ENCODE results near the gene ZNF318. TPM values are rescaled to one million over a fixed set of nuclear protein-coding genes. Genes with fewer than 3 reads are reported as not detected.
"Not testable (repeated sequence)": the region's sequence is repeated elsewhere in the genome, so short reads cannot be mapped to it uniquely, and the experiment has no call there.

Gene ZNF318
- total RNA-seq, 2 experiments from 2014 or later, result 16.2 to 16.9 TPM

DNA sequence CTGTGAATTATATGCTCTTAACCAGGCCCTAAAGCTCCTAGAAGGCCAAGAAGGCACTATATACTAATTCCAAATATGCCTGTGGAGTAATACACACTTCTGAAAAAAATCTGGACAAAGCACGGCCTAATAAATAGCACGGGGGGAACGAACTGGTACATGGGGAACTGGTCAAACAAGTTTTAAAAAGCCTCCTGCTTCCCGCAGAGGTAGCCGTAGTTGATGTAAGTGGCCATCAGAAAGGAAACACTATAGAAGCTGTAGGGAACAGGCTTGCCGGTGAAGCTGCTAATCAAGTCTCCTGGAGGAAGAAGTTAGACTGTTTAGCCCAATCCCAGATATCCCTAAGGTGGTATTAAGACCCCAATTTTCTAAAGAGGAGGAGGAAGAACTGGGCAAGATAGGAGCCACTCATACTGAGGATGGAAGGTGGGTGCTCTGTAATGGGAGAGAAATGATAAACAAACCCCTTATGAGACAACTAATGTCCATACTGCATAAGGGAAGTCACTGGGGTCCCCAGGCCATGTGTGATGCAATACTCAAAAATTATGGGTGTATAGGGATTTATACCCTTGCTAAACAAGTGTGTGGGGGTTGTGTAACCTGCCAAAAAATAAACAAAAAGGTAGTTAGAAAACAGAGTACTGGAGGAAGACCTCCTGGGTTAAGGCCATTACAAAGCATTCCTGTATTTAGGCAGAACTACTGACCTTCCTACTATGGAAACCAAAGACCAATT, 27.1 kb upstream of the ZNF318 start:
- Mint-ChIP-seq H3K27me3 (peaks cover 40% of the 10 kb centered on the region), H3K27ac (no peak overlapping the region), H3K9me3 (no peaks in the 10 kb centered on the region), H3K4me3 (no peak overlapping the region), H3K4me1 (peaks cover 7% of the 10 kb centered on the region), H3K36me3 (ENCODE audit: low read depth) (no peaks in the 10 kb centered on the region)
- ChIA-PET POLR2A (interaction anchor here (0.9 to 1.5 kb wide), 3 partner anchors 13 to 28 kb away, joined by 3 to 6 read pairs (median 5); partner anchors contain the start of gene ZNF318), CTCF (interaction anchor here (0.7 to 6.1 kb wide), 5 partner anchors 12 to 133 kb away, joined by 3 to 56 read pairs (median 20); partner anchors contain the start of genes CRIP3 and ZNF318)
- no peak for DNase-seq

DNA sequence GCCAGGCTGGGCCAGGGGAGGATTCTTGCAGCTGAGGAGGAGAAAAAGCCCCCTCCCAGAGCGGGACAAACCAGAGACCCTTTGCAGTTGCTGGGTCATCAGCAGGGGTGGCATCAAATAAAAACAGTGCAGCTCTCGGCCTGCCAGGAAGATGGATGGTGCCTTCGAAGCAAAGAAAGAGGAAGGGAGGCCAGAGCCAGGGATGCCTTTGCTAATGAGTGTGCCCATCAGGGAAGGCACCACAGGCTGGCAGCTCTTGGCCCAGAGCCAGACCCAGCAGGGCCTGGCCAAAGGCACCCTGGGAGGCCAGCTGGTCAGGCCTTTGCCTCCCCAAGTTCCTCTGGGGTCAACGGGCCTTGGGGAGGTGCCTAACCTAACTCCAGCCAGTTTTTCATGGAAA, 26.3 kb upstream of the ZNF318 start:
- peaks cover 15% of the 10 kb centered on the region for H3K4me1 Mint-ChIP-seq
- H3K27ac Mint-ChIP-seq, result no peak overlapping the region
- CTCF ChIA-PET, result interaction anchor here (6.1 kb wide), 1 partner anchor 88 kb away, joined by 56 read pairs; the partner anchor contains the start of gene CRIP3
- POLR2A ChIA-PET, result interaction anchor here (0.9 to 1.1 kb wide), 2 partner anchors 13 to 27 kb away, joined by 3 to 6 read pairs; partner anchors contain the start of gene ZNF318
- DNase-seq, result no peak
- H3K36me3 Mint-ChIP-seq (ENCODE audit: low read depth), result no peaks in the 10 kb centered on the region
- no peaks in the 10 kb centered on the region for H3K9me3 Mint-ChIP-seq
- H3K27me3 Mint-ChIP-seq, result peaks cover 48% of the 10 kb centered on the region
- no peak overlapping the region for H3K4me3 Mint-ChIP-seq

DNA sequence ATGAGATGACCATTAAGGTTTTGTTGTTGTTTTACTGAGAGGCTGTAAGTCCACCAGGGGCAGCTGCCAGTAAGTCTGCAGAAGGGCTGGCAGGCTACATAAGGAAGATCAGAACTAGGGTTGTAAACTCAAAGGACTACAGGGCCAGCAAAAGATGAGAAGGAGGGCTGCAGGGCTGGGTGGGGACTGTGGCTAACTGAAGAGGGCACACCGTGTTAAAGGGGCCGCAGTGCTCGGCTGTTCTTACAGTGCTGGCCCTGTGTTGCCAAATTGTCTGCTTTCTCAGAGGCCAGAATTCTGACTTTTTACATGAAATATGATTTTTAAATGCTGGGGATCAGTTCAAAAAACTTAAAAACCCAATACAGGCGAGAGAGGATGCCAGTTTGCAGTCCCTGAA, 25.5 kb upstream of the ZNF318 start:
- H3K27me3 Mint-ChIP-seq, result peaks cover 51% of the 10 kb centered on the region
- H3K9me3 Mint-ChIP-seq, result no peaks in the 10 kb centered on the region
- CTCF ChIA-PET, result interaction anchor here (1.7 to 6.1 kb wide), 2 partner anchors 87 to 98 kb away, joined by 4 to 56 read pairs; partner anchors contain the start of gene CRIP3
- no peak overlapping the region for H3K27ac Mint-ChIP-seq
- no peaks in the 10 kb centered on the region for H3K36me3 Mint-ChIP-seq (ENCODE audit: low read depth)
- no peak for DNase-seq
- POLR2A ChIA-PET, result interaction anchor here (2.0 kb wide), 1 partner anchor 12 kb away, joined by 7 read pairs; no protein-coding TSS in a partner anchor
- no peak overlapping the region for H3K4me3 Mint-ChIP-seq
- peaks cover 21% of the 10 kb centered on the region for H3K4me1 Mint-ChIP-seq

DNA sequence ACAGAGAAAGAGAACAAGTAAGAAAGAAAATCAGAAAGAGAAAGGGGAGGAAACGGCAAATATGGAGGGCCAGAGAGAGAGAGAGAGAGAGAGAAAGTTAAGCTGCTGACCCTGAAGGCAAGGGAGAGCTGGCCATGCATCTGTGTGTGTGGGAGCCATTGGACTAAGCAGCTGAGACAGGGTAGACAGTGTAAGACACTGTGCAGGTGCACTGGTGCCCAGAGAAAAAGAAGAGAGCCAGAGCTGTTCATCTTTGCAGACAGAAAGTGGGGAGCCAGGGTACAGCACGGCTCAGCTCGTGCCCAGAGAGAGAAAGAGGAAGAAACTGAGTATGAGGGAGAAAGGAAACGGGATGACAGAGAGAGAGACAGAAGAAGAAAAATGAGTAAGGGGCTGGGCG, 24.2 kb upstream of the ZNF318 start:
- ChIA-PET POLR2A (interaction anchor here (1.3 to 2.0 kb wide), 2 partner anchors 10 to 24 kb away, joined by 3 to 7 read pairs; partner anchors contain the start of gene ZNF318), CTCF (interaction anchor here (1.7 kb wide), 1 partner anchor 97 kb away, joined by 4 read pairs; no protein-coding TSS in a partner anchor)
- Mint-ChIP-seq H3K36me3 (ENCODE audit: low read depth) (no peaks in the 10 kb centered on the region), H3K27ac (no peak overlapping the region), H3K27me3 (peaks cover 64% of the 10 kb centered on the region), H3K4me3 (no peak overlapping the region), H3K4me1 (peaks cover 25% of the 10 kb centered on the region), H3K9me3 (no peaks in the 10 kb centered on the region)
- no peak for DNase-seq

DNA sequence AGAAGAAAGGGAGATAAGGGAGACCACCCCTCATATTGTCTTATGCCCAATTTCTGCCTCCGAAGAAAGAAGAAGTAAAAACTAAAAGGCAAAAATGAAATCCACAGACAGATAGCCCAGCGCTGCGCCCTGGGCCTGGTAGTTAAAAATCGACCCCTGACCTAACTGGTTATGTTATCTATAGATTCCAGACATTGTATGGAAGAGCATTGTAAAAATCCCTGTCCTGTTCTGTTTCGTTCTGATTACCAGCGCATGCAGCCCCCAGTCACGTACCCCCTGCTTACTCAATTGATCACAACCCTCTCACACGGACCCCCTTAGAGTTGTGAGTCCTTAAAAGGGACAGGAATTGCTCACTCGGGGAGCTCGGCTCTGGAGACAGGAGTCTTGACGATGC, 23.7 kb upstream of the ZNF318 start:
- H3K4me1 Mint-ChIP-seq, result peaks cover 25% of the 10 kb centered on the region
- POLR2A ChIA-PET, result interaction anchor here (1.3 to 2.0 kb wide), 2 partner anchors 10 to 24 kb away, joined by 3 to 7 read pairs; partner anchors contain the start of gene ZNF318
- H3K36me3 Mint-ChIP-seq (ENCODE audit: low read depth); CTCF ChIA-PET; DNase-seq; H3K4me3 Mint-ChIP-seq; H3K27ac Mint-ChIP-seq; H3K9me3 Mint-ChIP-seq: not testable (repeated sequence)
- peaks cover 65% of the 10 kb centered on the region for H3K27me3 Mint-ChIP-seq

DNA sequence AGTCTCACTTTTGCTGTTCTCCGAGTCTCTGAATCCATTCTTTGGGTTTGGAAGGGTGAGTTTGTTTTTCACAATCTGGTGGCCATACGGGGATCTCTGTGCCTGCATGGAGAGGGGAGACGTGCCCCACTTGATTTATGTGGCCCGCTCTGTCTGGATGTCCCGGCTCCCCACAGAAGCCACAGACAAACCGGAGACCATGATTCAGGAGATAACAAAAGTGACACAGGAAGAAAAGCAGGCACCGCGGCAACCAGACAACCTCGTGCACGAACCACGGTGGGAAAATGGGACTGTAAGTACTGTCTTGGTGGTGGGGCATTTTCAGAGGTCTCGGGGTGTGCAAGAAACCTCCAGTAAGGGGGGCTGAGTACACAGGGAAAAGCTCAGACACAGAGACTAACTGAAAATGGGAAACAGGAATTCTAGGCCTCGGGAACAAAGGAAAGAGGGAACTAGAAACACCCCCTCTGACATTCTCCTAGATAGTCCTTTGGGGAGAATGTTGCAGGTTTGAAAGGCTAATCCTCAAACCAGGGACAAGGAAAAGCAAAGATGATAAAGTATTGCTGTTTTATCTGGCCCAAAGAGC, 22.1 kb upstream of the ZNF318 start:
- H3K4me3 Mint-ChIP-seq, result peak overlapping the region; percentile 31
- H3K9me3 Mint-ChIP-seq, result no peaks in the 10 kb centered on the region
- no peaks in the 10 kb centered on the region for H3K36me3 Mint-ChIP-seq (ENCODE audit: low read depth)
- peaks cover 24% of the 10 kb centered on the region for H3K4me1 Mint-ChIP-seq
- peaks cover 63% of the 10 kb centered on the region for H3K27me3 Mint-ChIP-seq
- CTCF ChIA-PET, result interaction anchor here (1.5 to 1.9 kb wide), 2 partner anchors 13 to 15 kb away, joined by 3 to 4 read pairs; no protein-coding TSS in a partner anchor
- H3K27ac Mint-ChIP-seq, result no peak overlapping the region
- peak; percentile 57 for DNase-seq
- POLR2A ChIA-PET, result interaction anchor here (0.6 to 3.3 kb wide), 3 partner anchors 8 to 23 kb away, joined by 3 to 14 read pairs (median 3); partner anchors contain the start of gene ZNF318

DNA sequence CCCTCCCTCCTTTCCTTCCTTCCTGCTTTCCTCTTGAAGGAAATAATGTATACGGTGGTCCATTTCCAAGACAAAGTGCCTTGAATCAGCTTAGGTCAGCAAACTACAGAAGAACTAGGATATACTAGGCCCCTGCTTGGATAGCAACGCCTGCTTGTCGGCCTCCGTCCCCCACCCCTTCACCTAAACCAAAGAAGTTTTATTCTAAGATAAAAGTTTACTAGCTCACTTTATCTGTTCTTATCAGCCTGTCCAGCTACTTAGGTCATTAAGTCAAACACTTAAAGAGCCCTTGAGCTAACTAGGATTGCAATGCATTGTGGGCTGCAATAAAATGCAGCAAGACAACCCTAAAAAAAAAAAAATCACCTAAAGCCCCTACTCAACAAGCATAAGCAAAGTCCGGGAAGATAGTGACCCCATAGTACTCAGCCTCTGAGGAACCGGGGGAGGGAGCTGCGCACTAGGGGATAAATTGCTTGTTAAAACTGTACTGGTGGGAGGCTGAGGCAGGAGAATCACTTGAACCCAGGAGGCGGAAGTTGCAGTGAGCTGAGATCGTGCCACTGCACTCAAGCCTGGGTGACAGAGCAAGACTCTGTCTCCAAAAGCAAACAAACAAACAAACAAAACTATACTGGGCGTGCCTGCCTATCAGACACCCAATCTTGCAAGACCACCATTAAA, 21.4 kb upstream of the ZNF318 start:
- H3K36me3 Mint-ChIP-seq (ENCODE audit: low read depth); H3K9me3 Mint-ChIP-seq; DNase-seq; H3K27ac Mint-ChIP-seq; H3K4me3 Mint-ChIP-seq: not testable (repeated sequence)
- CTCF ChIA-PET, result interaction anchor here (1.3 to 1.9 kb wide), 4 partner anchors 7 to 82 kb away, joined by 3 to 6 read pairs (median 4); partner anchors contain the start of gene CRIP3
- POLR2A ChIA-PET, result interaction anchor here (3.3 kb wide), 1 partner anchor 22 kb away, joined by 14 read pairs; the partner anchor contains the start of gene ZNF318
- Mint-ChIP-seq H3K27me3 (peaks cover 65% of the 10 kb centered on the region), H3K4me1 (peaks cover 29% of the 10 kb centered on the region)

DNA sequence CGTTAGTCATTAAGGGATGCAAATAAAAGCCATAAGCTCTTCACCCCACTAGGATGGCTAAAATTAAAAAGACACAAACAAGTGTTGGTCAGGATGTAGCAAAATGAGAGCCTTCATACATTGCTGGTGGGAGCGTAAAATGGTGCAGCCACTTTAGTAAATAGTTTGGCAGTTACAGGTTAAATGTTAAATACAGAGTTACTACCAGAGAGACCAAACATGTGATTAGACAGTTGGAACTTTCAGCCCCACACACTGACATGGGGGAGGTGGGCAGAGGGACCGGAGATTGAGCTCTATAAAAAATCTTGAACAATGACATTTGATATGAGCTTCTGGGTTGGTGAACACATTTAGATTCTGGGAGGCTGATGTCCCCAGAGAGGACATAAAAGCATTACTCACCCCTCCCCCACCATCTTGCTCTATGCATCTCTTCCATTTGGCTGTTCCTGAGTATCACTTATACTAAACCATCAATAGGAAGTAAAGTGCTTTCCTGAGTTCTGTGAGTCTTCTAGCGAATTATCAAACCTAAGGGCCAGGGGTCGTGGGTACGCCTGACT, 20.4 kb upstream of the ZNF318 start:
- POLR2A ChIA-PET, result interaction anchor here (3.3 kb wide), 1 partner anchor 21 kb away, joined by 14 read pairs; the partner anchor contains the start of gene ZNF318
- no peak overlapping the region for H3K27ac Mint-ChIP-seq
- CTCF ChIA-PET, result interaction anchor here (0.6 to 1.7 kb wide), 6 partner anchors 8 to 621 kb away, joined by 3 to 6 read pairs (median 4); partner anchors contain the start of genes CRIP3 and ZNF318
- no peak for DNase-seq
- peaks cover 68% of the 10 kb centered on the region for H3K27me3 Mint-ChIP-seq
- H3K4me3 Mint-ChIP-seq, result no peak overlapping the region
- peaks cover 5% of the 10 kb centered on the region for H3K36me3 Mint-ChIP-seq (ENCODE audit: low read depth)
- peaks cover 3% of the 10 kb centered on the region for H3K9me3 Mint-ChIP-seq
- H3K4me1 Mint-ChIP-seq, result peaks cover 40% of the 10 kb centered on the region

DNA sequence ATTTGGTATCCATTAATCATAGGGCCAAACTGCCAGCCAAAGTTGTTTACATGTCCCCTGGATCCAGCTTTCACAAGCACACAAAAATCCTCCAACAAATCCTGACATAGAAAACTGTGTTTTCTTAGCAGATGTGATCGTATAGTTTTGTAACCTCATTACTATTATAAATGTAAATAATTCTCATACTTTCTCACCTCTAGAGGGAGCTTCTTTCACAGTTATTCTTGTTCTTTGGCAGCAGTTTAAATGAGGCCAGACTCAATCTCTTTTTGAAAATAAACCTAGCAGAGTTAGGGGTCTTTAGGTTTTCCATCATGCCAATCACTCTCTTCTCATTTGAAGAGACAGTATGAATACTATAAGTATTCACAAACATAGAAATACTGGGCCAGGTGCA, 17.0 kb upstream of the ZNF318 start:
- POLR2A ChIA-PET, result no interaction called here
- H3K4me3 Mint-ChIP-seq, result no peak overlapping the region
- DNase-seq, result no peak
- H3K27ac Mint-ChIP-seq, result peak overlapping the region; percentile 10
- peaks cover 66% of the 10 kb centered on the region for H3K4me1 Mint-ChIP-seq
- CTCF ChIA-PET, result no interaction called here
- H3K36me3 Mint-ChIP-seq (ENCODE audit: low read depth), result peaks cover 10% of the 10 kb centered on the region
- H3K9me3 Mint-ChIP-seq, result peaks cover 3% of the 10 kb centered on the region
- H3K27me3 Mint-ChIP-seq, result peaks cover 40% of the 10 kb centered on the region

DNA sequence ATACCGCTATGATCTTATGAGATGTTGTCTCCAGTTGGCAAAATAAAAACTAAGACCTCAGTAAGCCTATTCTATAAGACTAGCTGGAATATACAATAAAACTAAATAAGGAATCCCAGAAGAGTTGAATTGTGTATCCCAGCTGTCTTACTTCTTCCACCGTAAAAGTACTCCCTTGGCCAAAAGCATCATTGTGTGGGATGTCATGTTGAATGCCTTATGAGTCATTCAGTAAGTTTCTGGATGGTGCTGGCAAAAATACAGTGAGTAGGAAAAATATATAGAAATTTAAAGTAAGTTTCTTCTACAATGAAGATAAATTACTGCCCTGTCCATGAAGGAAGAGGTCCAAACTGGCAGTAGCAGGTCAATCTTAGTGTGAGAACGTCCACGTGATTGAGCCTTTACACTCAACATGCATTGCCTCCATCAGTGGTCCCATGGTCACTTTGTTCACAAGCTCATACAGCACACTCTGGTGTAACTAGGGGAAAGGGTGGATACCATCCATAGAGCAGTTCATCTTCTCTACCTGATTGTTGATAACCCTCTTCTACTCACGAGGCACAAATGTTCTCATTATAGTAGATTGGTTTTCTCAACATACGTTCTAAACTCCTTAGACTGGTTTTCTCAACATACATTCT, 13.7 kb upstream of the ZNF318 start:
- CTCF ChIA-PET, result interaction anchor here (0.8 to 2.2 kb wide), 9 partner anchors 13 to 399 kb away, joined by 3 to 24 read pairs (median 4); partner anchors contain the start of genes ABCC10, CRIP3, DNPH1 and PPP2R5D

DNA sequence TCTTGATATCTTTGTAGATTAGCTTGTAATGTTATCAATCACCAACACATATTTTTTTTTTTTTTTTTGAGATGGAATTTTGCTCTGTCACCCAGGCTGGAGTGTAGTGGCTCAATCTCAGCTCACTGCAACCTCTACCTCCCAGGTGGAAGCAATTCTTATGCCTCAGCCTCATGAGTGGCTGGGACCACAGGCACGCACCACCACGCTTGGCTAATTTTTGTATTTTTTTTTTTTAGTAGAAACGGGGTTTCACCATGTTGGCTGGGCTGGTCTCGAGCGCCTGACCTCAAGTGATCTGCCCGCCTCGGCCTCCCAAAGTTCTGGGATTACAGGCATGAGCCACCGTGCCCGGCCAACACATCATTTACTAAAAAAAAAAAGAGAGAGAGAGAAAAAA, 11.4 kb upstream of the ZNF318 start:
- DNase-seq, H3K4me3 Mint-ChIP-seq, H3K9me3 Mint-ChIP-seq, POLR2A ChIA-PET, H3K27ac Mint-ChIP-seq: not testable (repeated sequence)
- CTCF ChIA-PET, result interaction anchor here (0.7 kb wide), 1 partner anchor 11 kb away, joined by 4 read pairs; the partner anchor contains the start of gene ZNF318
- Mint-ChIP-seq H3K27me3 (peaks cover 19% of the 10 kb centered on the region), H3K4me1 (peaks cover 55% of the 10 kb centered on the region), H3K36me3 (ENCODE audit: low read depth) (peaks cover 20% of the 10 kb centered on the region)

More for the DNA sequence above, 13.7 kb upstream of the ZNF318 start:
- POLR2A ChIA-PET, result interaction anchor here (0.6 to 4.8 kb wide), 18 partner anchors 7 to 454 kb away, joined by 3 to 103 read pairs (median 3); partner anchors contain the start of genes ABCC10, CNPY3, CUL7 and DNPH1
- Mint-ChIP-seq H3K27me3 (peaks cover 26% of the 10 kb centered on the region), H3K27ac (peak overlapping the region; percentile 91), H3K36me3 (ENCODE audit: low read depth) (peaks cover 20% of the 10 kb centered on the region), H3K4me1 (peaks cover 54% of the 10 kb centered on the region), H3K9me3 (peaks cover 3% of the 10 kb centered on the region), H3K4me3 (peak overlapping the region; percentile 6)
- no peak for DNase-seq
